ENCODE data around the gene DGAT2L6.
A peak's percentile ranks its signal among the peaks of the same experiment; 100 is the strongest.

The DGAT2L6 gene

GRCh38 chrX:70176938-70177533 is at the start of gene DGAT2L6:
TSS of gene DGAT2L6 (plus strand) at chrX:70177483. CDS start at chrX:70177583, 100 bp downstream.
- no peak for DNase-seq (ENCODE audit: low read depth in 1 of 2, low spot score in 1 of 2)

GRCh38 chrX:70128071-70128470 is 49.2 kb upstream of the DGAT2L6 start:
- no peak for DNase-seq (ENCODE audit: low read depth in 1 of 2, low spot score in 1 of 2)

- DNase-seq (ENCODE audit: low read depth in 1 of 2, low spot score in 1 of 2), result no peak
Measured at GRCh38 chrX:70129816-70130215, 47.5 kb upstream of the DGAT2L6 start.

- DNase-seq (ENCODE audit: low read depth in 1 of 2, low spot score in 1 of 2), result no peak
Measured at GRCh38 chrX:70132224-70132623, 45.1 kb upstream of the DGAT2L6 start.

- DNase-seq (ENCODE audit: low read depth in 1 of 2, low spot score in 1 of 2), result no peak
Measured at GRCh38 chrX:70132877-70133302, 44.4 kb upstream of the DGAT2L6 start.

GRCh38 chrX:70133303-70134115 is 43.8 kb upstream of the DGAT2L6 start, which contains the start of gene IGBP1:
TSS of gene IGBP1 (plus strand) at chrX:70133447. CDS start at chrX:70133948, 501 bp downstream.
- DNase-seq (ENCODE audit: low read depth in 1 of 2, low spot score in 1 of 2), result peak; percentile 39 to 56

GRCh38 chrX:70134116-70134477 is 43.2 kb upstream of the DGAT2L6 start:
- no peak for DNase-seq (ENCODE audit: low read depth in 1 of 2, low spot score in 1 of 2)

- no peak for DNase-seq (ENCODE audit: low read depth in 1 of 2, low spot score in 1 of 2)
Measured at GRCh38 chrX:70138622-70139021, 38.7 kb upstream of the DGAT2L6 start.

GRCh38 chrX:70139736-70140135 is 37.5 kb upstream of the DGAT2L6 start:
- no peak for DNase-seq (ENCODE audit: low read depth in 1 of 2, low spot score in 1 of 2)

GRCh38 chrX:70141373-70141772 is 35.9 kb upstream of the DGAT2L6 start:
- no peak for DNase-seq (ENCODE audit: low read depth in 1 of 2, low spot score in 1 of 2)

- no peak for DNase-seq (ENCODE audit: low read depth in 1 of 2, low spot score in 1 of 2)
Measured at GRCh38 chrX:70166601-70167590, 10.4 kb upstream of the DGAT2L6 start.

- DNase-seq (ENCODE audit: low read depth in 1 of 2, low spot score in 1 of 2), result no peak
Measured at GRCh38 chrX:70168238-70169188, 8.8 kb upstream of the DGAT2L6 start.

GRCh38 chrX:70169281-70169680 is 8.0 kb upstream of the DGAT2L6 start:
- DNase-seq (ENCODE audit: low read depth in 1 of 2, low spot score in 1 of 2), result no peak

GRCh38 chrX:70171624-70172023 is 5.7 kb upstream of the DGAT2L6 start:
- no peak for DNase-seq (ENCODE audit: low read depth in 1 of 2, low spot score in 1 of 2)

GRCh38 chrX:70172221-70172620 is 5.1 kb upstream of the DGAT2L6 start:
- DNase-seq (ENCODE audit: low read depth in 1 of 2, low spot score in 1 of 2), result no peak

GRCh38 chrX:70172964-70173363 is 4.3 kb upstream of the DGAT2L6 start:
- DNase-seq (ENCODE audit: low read depth in 1 of 2, low spot score in 1 of 2), result no peak

GRCh38 chrX:70174754-70175153 is 2.5 kb upstream of the DGAT2L6 start:
- DNase-seq (ENCODE audit: low read depth in 1 of 2, low spot score in 1 of 2), result no peak

- no peak for DNase-seq (ENCODE audit: low read depth in 1 of 2, low spot score in 1 of 2)
Measured at GRCh38 chrX:70175338-70175737, 1.9 kb upstream of the DGAT2L6 start.

- no peak for DNase-seq (ENCODE audit: low read depth in 1 of 2, low spot score in 1 of 2)
Measured at GRCh38 chrX:70183091-70183490, 5.8 kb downstream of the DGAT2L6 start.

- DNase-seq (ENCODE audit: low read depth in 1 of 2, low spot score in 1 of 2), result no peak
Measured at GRCh38 chrX:70190225-70190624, 12.9 kb downstream of the DGAT2L6 start.
